NCI-H526 (cell line): ENCODE measurements around the gene GTF3C1.

Experiments used
- DNase-seq, 2 experiments: peaks; one replicate each; lab custom pipeline; 2025; lab: John Stamatoyannopoulos, UW

GTF3C1 gene

DNA sequence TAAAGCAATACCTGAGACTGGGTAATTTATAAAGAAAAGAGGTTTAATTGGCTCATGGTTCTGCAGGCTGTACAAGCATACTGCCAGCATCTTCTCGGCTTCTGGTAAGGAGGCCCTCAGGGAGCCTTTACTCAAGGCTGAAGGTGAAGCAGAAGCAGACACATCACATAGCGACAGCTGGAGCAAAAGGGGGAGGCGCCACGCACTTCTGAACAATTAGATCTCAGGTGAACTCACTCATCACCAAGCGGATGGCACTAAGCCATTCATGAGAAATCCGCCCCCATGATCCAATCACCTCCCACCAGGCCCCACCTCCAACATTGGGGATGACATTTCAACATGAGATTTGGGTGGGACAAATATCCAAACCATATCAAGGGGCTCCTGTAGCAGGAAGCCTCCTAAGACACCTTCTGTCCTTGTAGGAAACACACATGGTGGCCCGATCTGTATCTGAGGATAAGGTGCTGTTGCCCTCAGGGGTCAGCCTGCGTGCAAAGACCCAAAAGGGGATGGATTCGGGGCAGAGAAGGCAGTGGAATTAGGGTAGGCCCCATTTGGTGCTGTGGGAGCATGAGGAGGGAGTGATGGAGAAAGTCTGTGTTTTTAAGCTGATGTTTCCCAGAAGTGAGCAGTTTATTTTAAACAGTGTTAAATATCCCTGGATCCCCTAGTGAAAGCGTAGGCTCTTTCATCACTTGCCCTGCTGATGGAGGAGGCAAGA lies 124.8 kb downstream of the GTF3C1 start:
- no peak for DNase-seq

DNA sequence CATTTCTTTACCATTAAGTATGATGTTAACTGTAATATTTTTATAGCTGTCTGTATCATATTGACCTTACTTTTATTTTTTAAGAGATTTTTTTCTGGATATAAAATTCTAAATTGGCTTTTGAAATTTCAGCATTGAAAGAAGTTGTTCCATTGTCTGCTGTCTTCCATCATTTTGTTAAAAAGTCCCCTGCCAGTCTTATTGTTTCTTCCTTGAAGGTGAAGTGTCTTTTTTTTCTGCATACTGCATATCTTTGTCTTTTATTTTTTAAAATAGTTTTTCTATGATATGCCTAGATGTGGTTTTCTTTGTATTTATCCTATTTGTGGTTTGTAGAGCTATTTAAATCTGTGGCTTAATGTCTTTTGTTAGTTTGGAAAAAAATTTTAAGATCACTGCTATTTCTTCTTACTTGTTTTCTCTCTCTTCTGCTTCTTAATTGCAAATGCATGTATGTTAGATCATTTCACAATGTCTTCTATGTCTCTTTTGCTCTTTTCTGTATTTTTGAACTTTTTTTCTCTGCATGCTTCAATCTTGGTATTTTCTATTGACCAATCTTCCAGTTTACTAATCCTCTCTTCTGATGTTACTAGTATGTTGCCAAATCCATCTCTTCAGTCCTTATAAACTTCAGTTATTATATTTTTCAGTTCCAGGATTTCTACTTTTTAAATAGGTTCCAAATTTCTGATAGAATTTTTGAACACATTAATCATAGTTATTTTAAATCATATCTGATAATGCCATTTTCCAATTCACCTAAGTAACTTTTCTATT lies 127.6 kb downstream of the GTF3C1 start:
- no peak for DNase-seq

DNA sequence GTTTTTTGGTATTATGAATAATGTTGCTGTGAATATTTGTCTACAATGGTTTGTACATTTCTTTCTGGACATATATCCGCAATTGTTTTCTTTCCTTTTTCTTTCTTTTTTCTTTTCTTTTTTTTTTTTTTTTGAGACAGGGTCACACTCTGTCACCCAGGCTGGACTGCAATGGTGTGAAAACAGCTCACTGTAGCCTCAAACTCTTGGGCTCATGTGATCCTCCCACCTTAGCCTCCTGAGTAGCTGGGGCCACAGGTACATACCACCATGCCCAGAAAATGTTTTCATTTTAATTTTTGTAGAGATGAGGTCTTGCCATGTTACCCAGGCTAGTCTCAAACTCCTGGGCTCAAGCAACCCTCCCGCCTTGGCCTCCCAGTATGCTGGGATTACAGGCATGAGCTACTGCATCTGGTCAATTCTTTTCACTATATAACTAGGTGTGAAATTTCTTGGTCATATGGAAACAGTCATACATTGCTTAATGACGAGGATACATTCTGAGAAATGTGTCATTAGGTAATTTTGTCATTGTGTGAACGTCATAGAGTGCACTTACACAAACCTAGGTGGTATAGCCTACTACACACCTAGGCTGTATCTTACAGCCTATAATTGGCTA lies 132.6 kb downstream of the GTF3C1 start:
- no peak for DNase-seq

DNA sequence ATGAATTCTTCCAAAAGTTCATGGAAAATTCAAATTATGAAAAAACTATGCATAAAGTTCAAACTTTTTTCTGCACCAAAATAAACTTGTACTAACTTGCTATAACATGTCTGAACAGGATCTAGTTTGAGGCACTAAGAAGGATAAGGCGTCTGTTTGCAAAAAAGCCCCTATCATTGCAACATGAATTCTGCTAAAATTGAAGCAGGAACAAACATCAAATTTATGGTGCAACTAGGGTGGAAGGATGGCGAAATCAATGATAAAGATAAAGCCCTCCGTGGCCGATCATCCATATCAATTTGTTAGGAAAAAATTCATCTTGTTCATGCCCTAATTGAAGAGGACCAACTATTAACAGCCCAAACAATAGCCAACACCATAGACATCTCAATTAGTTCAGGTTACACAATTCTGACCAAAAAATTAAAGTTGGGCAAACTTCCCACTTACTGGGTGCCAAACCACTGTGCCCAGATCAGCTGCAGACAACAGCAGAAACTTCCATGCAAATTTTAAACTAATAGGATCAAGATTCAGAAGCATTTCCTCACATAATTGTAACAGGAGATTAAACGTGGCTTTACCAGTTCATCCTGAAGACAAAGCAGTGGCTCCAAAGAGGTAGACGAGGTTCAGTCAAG lies 134.8 kb downstream of the GTF3C1 start:
- no peak for DNase-seq

DNA sequence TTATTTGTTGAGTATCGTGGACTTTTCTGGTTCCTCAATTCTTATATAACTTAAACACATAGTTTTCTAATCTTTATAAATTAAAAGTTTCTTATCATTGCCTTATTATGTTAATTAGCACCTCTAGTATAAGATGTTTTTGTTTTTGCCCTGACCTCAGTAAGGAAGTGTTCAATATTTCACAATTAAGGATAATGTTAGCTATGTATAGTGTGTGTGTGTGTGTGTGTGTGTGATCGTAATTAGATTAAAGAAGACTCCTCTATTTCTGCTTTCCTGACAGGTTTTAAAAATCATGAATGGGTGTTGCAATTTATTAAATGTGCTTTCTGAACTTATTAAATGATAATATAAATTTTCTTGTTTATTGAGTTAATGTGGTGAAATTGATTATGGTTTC lies 135.8 kb downstream of the GTF3C1 start:
- DNase-seq, result no peak

DNA sequence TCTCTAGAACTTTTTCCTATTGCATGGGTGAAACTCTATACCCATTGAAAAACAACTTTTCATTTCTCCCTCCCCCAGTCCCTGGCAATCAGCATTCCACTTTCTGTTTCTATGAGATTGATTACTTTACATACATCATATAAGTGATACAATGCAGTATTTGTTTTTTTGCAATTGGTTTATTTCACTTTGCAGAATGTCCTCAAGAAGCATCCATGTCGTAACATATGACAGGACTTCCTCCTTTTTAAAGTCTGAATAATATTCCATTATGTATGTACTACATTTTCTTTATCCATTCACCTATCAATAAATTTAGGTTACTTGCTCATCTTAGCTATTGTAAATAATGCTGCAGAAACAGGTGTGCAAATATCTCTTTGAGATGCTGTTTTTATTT lies 139.0 kb downstream of the GTF3C1 start:
- no peak for DNase-seq
